ENCODE results near the gene TFPI.

Gene TFPI

DNA sequence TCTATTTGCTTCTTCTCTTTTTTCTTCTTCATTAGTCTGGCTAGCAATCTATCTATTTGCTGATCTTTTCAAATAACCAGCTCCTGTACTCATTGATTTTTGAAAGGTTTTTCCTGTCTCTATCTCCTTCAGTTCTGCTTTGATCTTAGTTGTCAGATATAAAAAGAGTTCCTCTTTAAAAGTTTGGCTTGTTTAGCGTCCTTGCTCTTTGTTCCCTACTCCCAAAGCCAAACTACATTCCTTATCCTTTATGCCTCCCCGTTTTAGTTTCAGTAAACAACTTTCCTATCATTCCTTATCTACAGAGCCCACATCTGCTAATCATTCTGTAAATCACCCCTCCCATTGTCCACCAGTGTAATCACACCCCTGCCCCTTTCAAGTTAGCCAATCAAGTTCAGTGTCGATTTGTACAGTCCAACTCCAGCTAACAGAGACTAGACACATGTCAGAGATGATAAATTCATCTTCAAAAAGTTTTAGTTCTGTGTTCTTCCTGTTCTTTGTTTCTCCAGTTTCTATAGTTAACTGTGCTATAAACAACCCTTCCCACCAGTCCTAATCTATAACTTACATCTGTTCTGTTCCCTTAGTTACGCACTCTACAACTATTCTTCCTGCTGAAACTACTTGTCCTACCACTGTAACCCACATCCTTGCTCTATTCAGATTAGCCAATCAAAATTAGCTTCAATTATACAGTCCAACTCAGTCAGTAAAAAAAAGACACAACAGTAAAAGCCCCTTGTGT lies 44.4 kb downstream of the TFPI start:
- Histone ChIP-seq H3K4me1 (ENCODE audit: control extremely low read depth in 1 of 4, control insufficient read depth in 4 of 4, insufficient read depth in 4 of 4, low read length in 3 of 4) (peaks cover 5 to 42% (median 11%) of the 10 kb centered on the region in 4 experiments), H3K9me3 (ENCODE audit: control extremely low read depth in 1 of 5, control insufficient read depth in 4 of 5, insufficient read depth in 2 of 5, low read depth in 1 of 5, low read length in 4 of 5) (peaks cover 0 to 5% (median 0%) of the 10 kb centered on the region in 5 experiments), H3K36me3 (ENCODE audit: control insufficient read depth in 4 of 4, insufficient read depth in 4 of 4, low read length in 3 of 4) (no peaks in the 10 kb centered on the region), H3K27ac (ENCODE audit: insufficient read depth in 1 of 2, low read depth in 1 of 2, low read length in 2 of 2, poor library complexity in 1 of 2, severe bottlenecking in 2 of 2) (peak overlapping the region; percentile 95 to 97), H3K27me3 (replicated peaks in 2 of 5; ENCODE audit: control insufficient read depth in 4 of 5, insufficient read depth in 5 of 5, low read length in 4 of 5) (no peaks in the 10 kb centered on the region), H3K4me3 (ENCODE audit: control insufficient read depth in 1 of 7, extremely low read depth in 1 of 7, insufficient read depth in 4 of 7, low read depth in 2 of 7, low read length in 6 of 7) (peak overlapping the region in 2 of 7 experiments; percentile 51 to 56)
- CTCF ChIA-PET: interaction anchor here (1.1 to 1.6 kb wide), 3 partner anchors 10 to 40 kb away, joined by 3 to 5 read pairs (median 4); no protein-coding TSS in a partner anchor
- peak; percentile 86 to 98 (median 94) for DNase-seq
- 6% methylated on average over 4 of the region's 4 CpGs for WGBS (ENCODE audit: insufficient coverage)
- POLR2A ChIA-PET: interaction anchor here (1.1 kb wide), 1 partner anchor 41 kb away, joined by 5 read pairs; no protein-coding TSS in a partner anchor

GRCh38 chr2:187506416-187506815 lies 47.8 kb downstream of the TFPI start:
- H3K27ac ChIP-seq (ENCODE audit: insufficient read depth in 1 of 2, low read depth in 1 of 2, low read length in 2 of 2, poor library complexity in 1 of 2, severe bottlenecking in 2 of 2): no peak overlapping the region
- 100% methylated on average over 2 of the region's 3 CpGs for WGBS (ENCODE audit: insufficient coverage)
- ChIA-PET CTCF (interaction anchor here (0.9 to 1.8 kb wide), 3 partner anchors 29 to 74 kb away, joined by 3 to 19 read pairs (median 4); no protein-coding TSS in a partner anchor), POLR2A (no interaction called here)
- H3K4me1 ChIP-seq (ENCODE audit: control extremely low read depth in 1 of 4, control insufficient read depth in 4 of 4, insufficient read depth in 4 of 4, low read length in 3 of 4): peaks cover 5 to 52% (median 18%) of the 10 kb centered on the region in 4 experiments
- peaks cover 0 to 5% (median 0%) of the 10 kb centered on the region in 5 experiments for H3K9me3 ChIP-seq (ENCODE audit: control extremely low read depth in 1 of 5, control insufficient read depth in 4 of 5, insufficient read depth in 2 of 5, low read depth in 1 of 5, low read length in 4 of 5)
- H3K4me3 ChIP-seq (ENCODE audit: control insufficient read depth in 1 of 7, extremely low read depth in 1 of 7, insufficient read depth in 4 of 7, low read depth in 2 of 7, low read length in 6 of 7): no peak overlapping the region
- no peak for DNase-seq
- no peaks in the 10 kb centered on the region for H3K36me3 ChIP-seq (ENCODE audit: control insufficient read depth in 4 of 4, insufficient read depth in 4 of 4, low read length in 3 of 4)
- no peaks in the 10 kb centered on the region for H3K27me3 ChIP-seq (replicated peaks in 2 of 5; ENCODE audit: control insufficient read depth in 4 of 5, insufficient read depth in 5 of 5, low read length in 4 of 5)

GRCh38 chr2:187505065-187505672 lies 49.1 kb downstream of the TFPI start:
- no peaks in the 10 kb centered on the region for H3K27me3 ChIP-seq (replicated peaks in 2 of 5; ENCODE audit: control insufficient read depth in 4 of 5, insufficient read depth in 5 of 5, low read length in 4 of 5)
- H3K4me3 ChIP-seq (ENCODE audit: control insufficient read depth in 1 of 7, extremely low read depth in 1 of 7, insufficient read depth in 4 of 7, low read depth in 2 of 7, low read length in 6 of 7): no peak overlapping the region
- WGBS (ENCODE audit: insufficient coverage): 10% methylated on average over 1 of the region's 3 CpGs
- H3K4me1 ChIP-seq (ENCODE audit: control extremely low read depth in 1 of 4, control insufficient read depth in 4 of 4, insufficient read depth in 4 of 4, low read length in 3 of 4): peaks cover 5 to 45% (median 12%) of the 10 kb centered on the region in 4 experiments
- CTCF ChIA-PET: interaction anchor here (0.7 to 1.8 kb wide), 6 partner anchors 10 to 75 kb away, joined by 3 to 19 read pairs (median 3); no protein-coding TSS in a partner anchor
- no peaks in the 10 kb centered on the region for H3K36me3 ChIP-seq (ENCODE audit: control insufficient read depth in 4 of 4, insufficient read depth in 4 of 4, low read length in 3 of 4)
- H3K27ac ChIP-seq (ENCODE audit: insufficient read depth in 1 of 2, low read depth in 1 of 2, low read length in 2 of 2, poor library complexity in 1 of 2, severe bottlenecking in 2 of 2): no peak overlapping the region
- peaks cover 0 to 5% (median 0%) of the 10 kb centered on the region in 5 experiments for H3K9me3 ChIP-seq (ENCODE audit: control extremely low read depth in 1 of 5, control insufficient read depth in 4 of 5, insufficient read depth in 2 of 5, low read depth in 1 of 5, low read length in 4 of 5)
- peak in 2 of 3 donors; percentile 34 to 55 for DNase-seq
- POLR2A ChIA-PET: interaction anchor here (0.8 kb wide), 1 partner anchor 57 kb away, joined by 3 read pairs; the partner anchor contains the start of gene CALCRL

GRCh38 chr2:187504312-187504921 lies 49.8 kb downstream of the TFPI start:
- Histone ChIP-seq H3K4me1 (ENCODE audit: control extremely low read depth in 1 of 4, control insufficient read depth in 4 of 4, insufficient read depth in 4 of 4, low read length in 3 of 4) (peaks cover 5 to 39% (median 12%) of the 10 kb centered on the region in 4 experiments), H3K36me3 (ENCODE audit: control insufficient read depth in 4 of 4, insufficient read depth in 4 of 4, low read length in 3 of 4) (no peaks in the 10 kb centered on the region), H3K9me3 (ENCODE audit: control extremely low read depth in 1 of 5, control insufficient read depth in 4 of 5, insufficient read depth in 2 of 5, low read depth in 1 of 5, low read length in 4 of 5) (peaks cover 0 to 5% (median 0%) of the 10 kb centered on the region in 5 experiments), H3K4me3 (ENCODE audit: control insufficient read depth in 1 of 7, extremely low read depth in 1 of 7, insufficient read depth in 4 of 7, low read depth in 2 of 7, low read length in 6 of 7) (peak overlapping the region in 3 of 7 experiments; percentile 5 to 37 (median 29)), H3K27me3 (replicated peaks in 2 of 5; ENCODE audit: control insufficient read depth in 4 of 5, insufficient read depth in 5 of 5, low read length in 4 of 5) (no peaks in the 10 kb centered on the region), H3K27ac (ENCODE audit: insufficient read depth in 1 of 2, low read depth in 1 of 2, low read length in 2 of 2, poor library complexity in 1 of 2, severe bottlenecking in 2 of 2) (peak overlapping the region in 1 of 2 experiments; percentile 70)
- CTCF ChIA-PET: interaction anchor here (1.4 to 6.6 kb wide), 6 partner anchors 10 to 338 kb away, joined by 3 to 225 read pairs (median 6); no protein-coding TSS in a partner anchor
- DNase-seq: peak in 2 of 3 donors; percentile 30 to 58
- POLR2A ChIA-PET: no interaction called here
- WGBS (ENCODE audit: insufficient coverage): 0% methylated on average over 1 of the region's 6 CpGs

DNA sequence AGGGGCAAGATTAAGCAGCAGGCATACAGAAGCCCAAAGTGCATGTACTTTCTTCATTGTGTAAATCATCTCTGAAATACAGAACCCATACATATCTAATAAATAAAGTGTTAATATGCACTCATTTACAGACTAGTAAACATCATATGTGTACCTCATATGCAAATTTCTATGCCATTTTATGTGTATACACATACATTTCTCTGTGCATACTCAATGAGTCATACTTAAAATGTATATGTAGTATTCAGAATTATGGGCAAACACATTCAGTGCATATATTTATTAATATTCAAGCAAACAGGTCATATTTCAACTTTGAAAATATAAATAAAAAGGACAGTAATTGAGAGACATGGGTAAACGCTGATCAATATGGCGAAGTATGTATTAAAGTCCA lies 50.5 kb downstream of the TFPI start:
- Histone ChIP-seq H3K27ac (ENCODE audit: insufficient read depth in 1 of 2, low read depth in 1 of 2, low read length in 2 of 2, poor library complexity in 1 of 2, severe bottlenecking in 2 of 2) (no peak overlapping the region), H3K27me3 (replicated peaks in 2 of 5; ENCODE audit: control insufficient read depth in 4 of 5, insufficient read depth in 5 of 5, low read length in 4 of 5) (no peaks in the 10 kb centered on the region), H3K9me3 (ENCODE audit: control extremely low read depth in 1 of 5, control insufficient read depth in 4 of 5, insufficient read depth in 2 of 5, low read depth in 1 of 5, low read length in 4 of 5) (peaks cover 0 to 5% (median 0%) of the 10 kb centered on the region in 5 experiments), H3K4me1 (ENCODE audit: control extremely low read depth in 1 of 4, control insufficient read depth in 4 of 4, insufficient read depth in 4 of 4, low read length in 3 of 4) (peaks cover 5 to 36% (median 12%) of the 10 kb centered on the region in 4 experiments), H3K36me3 (ENCODE audit: control insufficient read depth in 4 of 4, insufficient read depth in 4 of 4, low read length in 3 of 4) (no peaks in the 10 kb centered on the region), H3K4me3 (ENCODE audit: control insufficient read depth in 1 of 7, extremely low read depth in 1 of 7, insufficient read depth in 4 of 7, low read depth in 2 of 7, low read length in 6 of 7) (peak overlapping the region in 1 of 7 experiments; percentile 5)
- ChIA-PET POLR2A (interaction anchor here (1.8 kb wide), 1 partner anchor 51 kb away, joined by 5 read pairs; the partner anchor contains the start of gene TFPI), CTCF (interaction anchor here (0.6 to 6.6 kb wide), 13 partner anchors 12 to 1010 kb away, joined by 3 to 225 read pairs (median 4); no protein-coding TSS in a partner anchor)
- no CpG with 5 or more reads among the region's 2 CpGs for WGBS (ENCODE audit: insufficient coverage)
- DNase-seq: no peak

- Histone ChIP-seq H3K27me3 (replicated peaks in 2 of 5; ENCODE audit: control insufficient read depth in 4 of 5, insufficient read depth in 5 of 5, low read length in 4 of 5) (no peaks in the 10 kb centered on the region), H3K36me3 (ENCODE audit: control insufficient read depth in 4 of 4, insufficient read depth in 4 of 4, low read length in 3 of 4) (no peaks in the 10 kb centered on the region), H3K9me3 (ENCODE audit: control extremely low read depth in 1 of 5, control insufficient read depth in 4 of 5, insufficient read depth in 2 of 5, low read depth in 1 of 5, low read length in 4 of 5) (peaks cover 0 to 3% (median 0%) of the 10 kb centered on the region in 5 experiments), H3K4me3 (ENCODE audit: control insufficient read depth in 1 of 7, extremely low read depth in 1 of 7, insufficient read depth in 4 of 7, low read depth in 2 of 7, low read length in 6 of 7) (no peak overlapping the region), H3K4me1 (ENCODE audit: control extremely low read depth in 1 of 4, control insufficient read depth in 4 of 4, insufficient read depth in 4 of 4, low read length in 3 of 4) (peaks cover 5 to 36% (median 12%) of the 10 kb centered on the region in 4 experiments), H3K27ac (ENCODE audit: insufficient read depth in 1 of 2, low read depth in 1 of 2, low read length in 2 of 2, poor library complexity in 1 of 2, severe bottlenecking in 2 of 2) (no peak overlapping the region)
- ChIA-PET CTCF (interaction anchor here (0.9 to 6.6 kb wide), 13 partner anchors 12 to 1005 kb away, joined by 3 to 225 read pairs (median 3); no protein-coding TSS in a partner anchor), POLR2A (interaction anchor here (1.8 kb wide), 1 partner anchor 52 kb away, joined by 5 read pairs; the partner anchor contains the start of gene TFPI)
- peak in 1 of 3 donors; percentile 27 for DNase-seq
- no CpG with 5 or more reads among the region's 2 CpGs for WGBS (ENCODE audit: insufficient coverage)
These were observed 51.8 kb downstream of the TFPI start for GRCh38 chr2:187502467-187502866.
